ENCODE results near the gene KLHDC10.
A peak's percentile ranks its signal among the peaks of the same experiment; 100 is the strongest.
"Not testable (repeated sequence)": the region's sequence is repeated elsewhere in the genome, so short reads cannot be mapped to it uniquely, and the experiment has no call there.

KLHDC10 gene

GRCh38 chr7:130107949-130108674 lies 37.8 kb downstream of the KLHDC10 start:
- Histone ChIP-seq H3K27me3 (ENCODE audit: low read depth, low read length) (no peaks in the 10 kb centered on the region), H3K27ac (ENCODE audit: low read length) (no peak overlapping the region), H3K36me3 (replicated peaks; ENCODE audit: low read depth, low read length) (no peaks in the 10 kb centered on the region), H3K9ac (ENCODE audit: low read length) (no peak overlapping the region), H3K4me1 (ENCODE audit: low read length) (no peaks in the 10 kb centered on the region), H3K4me3 (ENCODE audit: low read length) (no peak overlapping the region), H3K79me2 (ENCODE audit: low read length) (no peaks in the 10 kb centered on the region), H4K20me1 (ENCODE audit: insufficient read depth, low read length) (no peaks in the 10 kb centered on the region), H3K9me3 (ENCODE audit: insufficient read depth, low read length) (no peaks in the 10 kb centered on the region), H2AFZ (ENCODE audit: low read depth, low read length) (no peak overlapping the region), H3K4me2 (ENCODE audit: low read length) (no peak overlapping the region)
- TF ChIP-seq, protein P1, sequence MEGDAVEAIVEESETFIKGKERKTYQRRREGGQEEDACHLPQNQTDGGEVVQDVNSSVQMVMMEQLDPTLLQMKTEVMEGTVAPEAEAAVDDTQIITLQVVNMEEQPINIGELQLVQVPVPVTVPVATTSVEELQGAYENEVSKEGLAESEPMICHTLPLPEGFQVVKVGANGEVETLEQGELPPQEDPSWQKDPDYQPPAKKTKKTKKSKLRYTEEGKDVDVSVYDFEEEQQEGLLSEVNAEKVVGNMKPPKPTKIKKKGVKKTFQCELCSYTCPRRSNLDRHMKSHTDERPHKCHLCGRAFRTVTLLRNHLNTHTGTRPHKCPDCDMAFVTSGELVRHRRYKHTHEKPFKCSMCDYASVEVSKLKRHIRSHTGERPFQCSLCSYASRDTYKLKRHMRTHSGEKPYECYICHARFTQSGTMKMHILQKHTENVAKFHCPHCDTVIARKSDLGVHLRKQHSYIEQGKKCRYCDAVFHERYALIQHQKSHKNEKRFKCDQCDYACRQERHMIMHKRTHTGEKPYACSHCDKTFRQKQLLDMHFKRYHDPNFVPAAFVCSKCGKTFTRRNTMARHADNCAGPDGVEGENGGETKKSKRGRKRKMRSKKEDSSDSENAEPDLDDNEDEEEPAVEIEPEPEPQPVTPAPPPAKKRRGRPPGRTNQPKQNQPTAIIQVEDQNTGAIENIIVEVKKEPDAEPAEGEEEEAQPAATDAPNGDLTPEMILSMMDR (IDR thresholded peaks at IDR 0.05; ENCODE audit: low read depth, low read length), result no peak
- TF ChIP-seq EZH2phosphoT487 (IDR thresholded peaks at IDR 0.05; ENCODE audit: low read depth), result no peak

DNA sequence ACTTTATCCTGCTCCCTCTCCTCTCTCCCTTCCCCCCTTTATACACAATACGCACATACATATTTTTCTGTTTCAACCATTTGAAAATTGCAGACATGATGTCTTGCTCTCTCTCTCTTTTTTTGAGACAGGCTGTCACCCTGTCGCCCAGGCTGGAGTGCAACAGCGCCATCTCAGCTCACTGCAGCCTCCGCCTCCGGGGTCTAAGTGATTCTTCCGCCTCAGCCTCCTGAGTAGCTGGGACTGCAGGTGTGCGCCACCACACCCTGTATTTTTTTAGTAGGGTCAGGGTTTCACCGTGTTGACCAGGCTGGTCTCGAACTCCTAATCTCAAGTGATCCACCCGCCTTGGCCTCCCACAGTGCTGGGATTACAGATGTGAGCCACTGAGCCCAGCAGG lies 38.5 kb downstream of the KLHDC10 start:
- H4K20me1 ChIP-seq (ENCODE audit: insufficient read depth, low read length), result no peaks in the 10 kb centered on the region
- H3K4me1 ChIP-seq (ENCODE audit: low read length), result peaks cover 5% of the 10 kb centered on the region
- H3K9ac ChIP-seq (ENCODE audit: low read length), result no peak overlapping the region
- H3K9me3 ChIP-seq (ENCODE audit: insufficient read depth, low read length), result no peaks in the 10 kb centered on the region
- H2AFZ ChIP-seq (ENCODE audit: low read depth, low read length), result no peak overlapping the region
- H3K4me2 ChIP-seq (ENCODE audit: low read length), result no peak overlapping the region
- H3K27me3 ChIP-seq (ENCODE audit: low read depth, low read length), result no peaks in the 10 kb centered on the region
- no peaks in the 10 kb centered on the region for H3K36me3 ChIP-seq (replicated peaks; ENCODE audit: low read depth, low read length)
- H3K79me2 ChIP-seq (ENCODE audit: low read length), result no peaks in the 10 kb centered on the region
- no peak overlapping the region for H3K27ac ChIP-seq (ENCODE audit: low read length)
- no peak overlapping the region for H3K4me3 ChIP-seq (ENCODE audit: low read length)
- TF ChIP-seq EZH2phosphoT487 (IDR thresholded peaks at IDR 0.05; ENCODE audit: low read depth), result no peak
- TF ChIP-seq, protein P1 (IDR thresholded peaks at IDR 0.05; ENCODE audit: low read depth, low read length), result no peak

DNA sequence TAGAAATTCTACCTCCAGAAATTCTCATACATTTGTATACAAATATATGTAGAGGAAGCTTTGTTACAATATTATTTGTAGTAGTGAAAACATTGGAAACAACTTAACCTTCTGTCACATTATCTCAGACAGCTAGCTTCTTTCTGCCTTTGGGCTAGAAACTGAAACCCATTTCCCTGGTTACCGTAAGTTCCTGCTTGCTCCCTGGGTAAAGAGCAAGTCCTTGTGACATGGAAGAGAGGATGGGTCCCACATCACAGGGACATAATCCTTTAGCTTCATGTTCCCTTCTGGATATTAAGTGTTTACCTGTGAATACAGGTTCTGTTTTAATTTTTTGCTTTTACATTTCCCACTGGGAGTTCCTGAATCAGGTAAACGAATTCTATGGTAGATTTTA lies 41.8 kb downstream of the KLHDC10 start:
- Histone ChIP-seq H3K36me3 (replicated peaks; ENCODE audit: low read depth, low read length) (no peaks in the 10 kb centered on the region), H3K9me3 (ENCODE audit: insufficient read depth, low read length) (no peaks in the 10 kb centered on the region), H3K9ac (ENCODE audit: low read length) (no peak overlapping the region), H2AFZ (ENCODE audit: low read depth, low read length) (no peak overlapping the region), H3K27ac (ENCODE audit: low read length) (no peak overlapping the region), H3K27me3 (ENCODE audit: low read depth, low read length) (no peaks in the 10 kb centered on the region), H3K4me3 (ENCODE audit: low read length) (no peak overlapping the region), H3K4me2 (ENCODE audit: low read length) (no peak overlapping the region), H3K79me2 (ENCODE audit: low read length) (no peaks in the 10 kb centered on the region), H4K20me1 (ENCODE audit: insufficient read depth, low read length) (no peaks in the 10 kb centered on the region), H3K4me1 (ENCODE audit: low read length) (peaks cover 14% of the 10 kb centered on the region)
- no peak for TF ChIP-seq EZH2phosphoT487 (IDR thresholded peaks at IDR 0.05; ENCODE audit: low read depth)
- TF ChIP-seq, protein P1 (IDR thresholded peaks at IDR 0.05; ENCODE audit: low read depth, low read length), result no peak

DNA sequence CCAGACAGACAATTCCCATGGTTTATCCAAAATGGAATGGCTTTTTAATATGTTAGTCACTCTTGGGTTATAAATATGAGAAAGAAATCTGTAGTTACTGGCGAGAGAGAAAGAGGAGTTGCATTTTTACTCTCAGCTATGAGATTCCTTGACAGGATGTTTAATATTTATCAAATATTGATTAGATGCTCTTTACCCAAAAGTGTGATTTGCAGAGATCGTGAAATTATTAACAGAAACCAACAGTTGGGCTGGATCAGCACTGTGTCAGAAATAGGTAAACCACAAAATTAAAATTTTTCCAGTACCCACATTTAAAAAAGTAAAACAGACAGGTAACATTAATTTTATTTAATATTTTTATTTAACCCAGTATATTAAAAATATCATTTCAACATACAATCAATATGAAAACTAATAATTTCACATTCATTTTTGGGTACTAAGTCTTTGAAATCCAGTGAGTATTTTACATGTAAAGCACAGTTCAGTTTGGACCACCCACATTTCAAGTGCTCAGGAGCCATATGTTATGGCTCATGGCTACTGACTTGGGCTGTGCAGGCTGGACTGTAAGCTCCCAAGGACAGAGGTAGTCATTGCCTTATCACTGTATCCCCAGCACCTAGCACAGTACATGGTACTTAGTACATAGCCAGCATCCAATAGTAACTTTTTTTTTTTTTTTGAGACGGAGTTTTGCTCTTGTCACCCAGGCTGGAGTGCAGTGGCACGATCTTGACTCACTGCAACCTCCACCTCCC lies 42.5 kb downstream of the KLHDC10 start:
- Histone ChIP-seq H3K27ac (ENCODE audit: low read length) (no peak overlapping the region), H3K9ac (ENCODE audit: low read length) (no peak overlapping the region), H3K79me2 (ENCODE audit: low read length) (no peaks in the 10 kb centered on the region), H2AFZ (ENCODE audit: low read depth, low read length) (no peak overlapping the region), H3K4me2 (ENCODE audit: low read length) (no peak overlapping the region), H3K9me3 (ENCODE audit: insufficient read depth, low read length) (no peaks in the 10 kb centered on the region), H3K4me3 (ENCODE audit: low read length) (no peak overlapping the region), H3K4me1 (ENCODE audit: low read length) (peaks cover 14% of the 10 kb centered on the region), H3K27me3 (ENCODE audit: low read depth, low read length) (no peaks in the 10 kb centered on the region), H3K36me3 (replicated peaks; ENCODE audit: low read depth, low read length) (no peaks in the 10 kb centered on the region), H4K20me1 (ENCODE audit: insufficient read depth, low read length) (no peaks in the 10 kb centered on the region)
- TF ChIP-seq, protein P1 (IDR thresholded peaks at IDR 0.05; ENCODE audit: low read depth, low read length), result no peak
- TF ChIP-seq EZH2phosphoT487 (IDR thresholded peaks at IDR 0.05; ENCODE audit: low read depth), result no peak

DNA sequence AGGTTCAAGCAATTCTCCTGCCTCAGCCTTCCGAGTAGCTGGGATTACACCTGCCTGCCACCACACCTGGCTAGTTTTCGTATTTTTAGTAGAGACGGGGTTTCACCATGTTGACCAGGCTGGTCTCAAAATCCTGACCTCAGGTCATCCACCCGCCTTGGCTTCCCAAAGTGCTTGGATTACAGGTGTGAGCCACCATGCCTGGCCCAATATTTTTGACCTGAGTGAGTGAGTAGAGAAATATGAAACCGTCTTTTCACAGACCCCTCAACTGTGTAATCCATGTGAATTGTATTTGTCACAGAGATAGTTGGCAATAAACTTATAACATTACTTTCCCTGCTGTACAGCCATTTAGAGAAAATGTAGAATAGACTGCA lies 43.1 kb downstream of the KLHDC10 start:
- H2AFZ ChIP-seq (ENCODE audit: low read depth, low read length); H3K27ac ChIP-seq (ENCODE audit: low read length); H3K9me3 ChIP-seq (ENCODE audit: insufficient read depth, low read length); H4K20me1 ChIP-seq (ENCODE audit: insufficient read depth, low read length); H3K9ac ChIP-seq (ENCODE audit: low read length); H3K27me3 ChIP-seq (ENCODE audit: low read depth, low read length); H3K79me2 ChIP-seq (ENCODE audit: low read length); H3K36me3 ChIP-seq (replicated peaks; ENCODE audit: low read depth, low read length); H3K4me3 ChIP-seq (ENCODE audit: low read length): not testable (repeated sequence)
- Histone ChIP-seq H3K4me2 (ENCODE audit: low read length) (0 out of 2 replicates have a peak overlapping the region, but pooled peaks have one; percentile 24), H3K4me1 (ENCODE audit: low read length) (peaks cover 14% of the 10 kb centered on the region)
